ENCODE measurements around the gene ZNF280B.
"Not testable (repeated sequence)": the region's sequence is repeated elsewhere in the genome, so short reads cannot be mapped to it uniquely, and the experiment has no call there.

Gene ZNF280B

DNA sequence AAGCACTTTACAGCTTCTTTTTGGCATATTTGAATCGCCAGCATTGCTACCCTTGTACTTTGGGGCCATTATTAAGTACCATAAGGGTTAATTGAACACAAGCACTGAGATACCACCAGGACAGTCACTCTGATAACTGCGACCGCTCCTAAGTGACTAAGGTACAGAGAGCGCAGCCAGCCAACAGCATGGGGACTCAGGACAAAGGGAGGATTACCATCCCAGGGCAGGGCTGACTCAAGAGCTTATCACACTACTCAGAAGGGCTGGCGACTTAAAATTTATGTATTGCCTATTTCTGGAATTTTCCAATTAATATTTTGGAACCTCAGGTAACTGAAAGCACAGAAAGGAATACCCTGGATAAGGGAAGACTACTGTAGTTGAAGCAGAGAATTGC, 11.0 kb upstream of the ZNF280B start:
- no peak for TF ChIP-seq EZH2 (IDR thresholded peaks at IDR 0.05; ENCODE audit: borderline replicate concordance, low read length)
- TF ChIP-seq, protein P1, sequence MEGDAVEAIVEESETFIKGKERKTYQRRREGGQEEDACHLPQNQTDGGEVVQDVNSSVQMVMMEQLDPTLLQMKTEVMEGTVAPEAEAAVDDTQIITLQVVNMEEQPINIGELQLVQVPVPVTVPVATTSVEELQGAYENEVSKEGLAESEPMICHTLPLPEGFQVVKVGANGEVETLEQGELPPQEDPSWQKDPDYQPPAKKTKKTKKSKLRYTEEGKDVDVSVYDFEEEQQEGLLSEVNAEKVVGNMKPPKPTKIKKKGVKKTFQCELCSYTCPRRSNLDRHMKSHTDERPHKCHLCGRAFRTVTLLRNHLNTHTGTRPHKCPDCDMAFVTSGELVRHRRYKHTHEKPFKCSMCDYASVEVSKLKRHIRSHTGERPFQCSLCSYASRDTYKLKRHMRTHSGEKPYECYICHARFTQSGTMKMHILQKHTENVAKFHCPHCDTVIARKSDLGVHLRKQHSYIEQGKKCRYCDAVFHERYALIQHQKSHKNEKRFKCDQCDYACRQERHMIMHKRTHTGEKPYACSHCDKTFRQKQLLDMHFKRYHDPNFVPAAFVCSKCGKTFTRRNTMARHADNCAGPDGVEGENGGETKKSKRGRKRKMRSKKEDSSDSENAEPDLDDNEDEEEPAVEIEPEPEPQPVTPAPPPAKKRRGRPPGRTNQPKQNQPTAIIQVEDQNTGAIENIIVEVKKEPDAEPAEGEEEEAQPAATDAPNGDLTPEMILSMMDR (IDR thresholded peaks at IDR 0.05; ENCODE audit: low read length), result no peak
- Histone ChIP-seq H3K36me3 (ENCODE audit: insufficient read depth, low read length) (no peaks in the 10 kb centered on the region; the same call in 1 of the 2 replicates), H4K20me1 (ENCODE audit: insufficient read depth, low read length) (no peaks in the 10 kb centered on the region), H3K27ac (ENCODE audit: low read depth, low read length, poor library complexity, severe bottlenecking) (no peak overlapping the region), H3K9me3 (ENCODE audit: low read length) (no peaks in the 10 kb centered on the region), H3K79me2 (ENCODE audit: insufficient read depth, low read length) (no peaks in the 10 kb centered on the region), H2AFZ (ENCODE audit: low read length) (no peak overlapping the region), H3K4me3 (ENCODE audit: low read depth, low read length, poor library complexity, severe bottlenecking) (no peak overlapping the region), H3K4me2 (ENCODE audit: low read length) (no peak overlapping the region), H3K9me2 (ENCODE audit: low read depth, low read length) (no peaks in the 10 kb centered on the region), H3K4me1 (ENCODE audit: insufficient read depth, low read length, severe bottlenecking) (peaks cover 14% of the 10 kb centered on the region), H3K9ac (ENCODE audit: low read length) (no peak overlapping the region), H3F3A (ENCODE audit: insufficient read depth, low read length) (no peaks in the 10 kb centered on the region), H3K27me3 (ENCODE audit: insufficient read depth, low read length) (peaks cover 9% of the 10 kb centered on the region; the same call in 1 of the 2 replicates)

DNA sequence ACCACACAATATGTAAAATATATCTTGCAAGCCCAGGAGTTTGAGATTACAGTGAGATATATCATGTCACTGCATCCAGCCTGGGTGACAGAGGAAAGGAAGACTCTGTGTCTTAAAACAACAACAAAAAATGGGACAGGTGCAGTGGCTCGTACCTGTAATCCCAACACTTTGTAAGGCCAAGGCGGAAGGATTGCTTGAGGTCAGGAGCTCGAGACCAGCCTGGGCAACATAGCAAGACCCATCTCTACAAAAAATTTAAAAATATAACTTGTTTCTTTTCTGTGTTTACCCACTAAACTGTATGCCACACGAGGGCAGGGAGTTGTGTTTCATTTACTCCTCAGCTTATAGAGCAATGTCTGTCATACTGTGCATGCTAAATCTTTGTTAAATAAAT, 8.4 kb upstream of the ZNF280B start:
- Histone ChIP-seq H2AFZ (ENCODE audit: low read length) (no peak overlapping the region), H3K79me2 (ENCODE audit: insufficient read depth, low read length) (no peaks in the 10 kb centered on the region), H3K9me3 (ENCODE audit: low read length) (no peaks in the 10 kb centered on the region), H3F3A (ENCODE audit: insufficient read depth, low read length) (no peaks in the 10 kb centered on the region), H3K27me3 (ENCODE audit: insufficient read depth, low read length) (no peaks in the 10 kb centered on the region), H4K20me1 (ENCODE audit: insufficient read depth, low read length) (no peaks in the 10 kb centered on the region), H3K9me2 (ENCODE audit: low read depth, low read length) (no peaks in the 10 kb centered on the region), H3K9ac (ENCODE audit: low read length) (no peak overlapping the region), H3K36me3 (ENCODE audit: insufficient read depth, low read length) (no peaks in the 10 kb centered on the region), H3K4me3 (ENCODE audit: low read depth, low read length, poor library complexity, severe bottlenecking) (no peak overlapping the region), H3K27ac (ENCODE audit: low read depth, low read length, poor library complexity, severe bottlenecking) (no peak overlapping the region), H3K4me2 (ENCODE audit: low read length) (no peak overlapping the region), H3K4me1 (ENCODE audit: insufficient read depth, low read length, severe bottlenecking) (peaks cover 14% of the 10 kb centered on the region)
- no peak for TF ChIP-seq EZH2 (IDR thresholded peaks at IDR 0.05; ENCODE audit: borderline replicate concordance, low read length)
- TF ChIP-seq, protein P1 (IDR thresholded peaks at IDR 0.05; ENCODE audit: low read length), result no peak

DNA sequence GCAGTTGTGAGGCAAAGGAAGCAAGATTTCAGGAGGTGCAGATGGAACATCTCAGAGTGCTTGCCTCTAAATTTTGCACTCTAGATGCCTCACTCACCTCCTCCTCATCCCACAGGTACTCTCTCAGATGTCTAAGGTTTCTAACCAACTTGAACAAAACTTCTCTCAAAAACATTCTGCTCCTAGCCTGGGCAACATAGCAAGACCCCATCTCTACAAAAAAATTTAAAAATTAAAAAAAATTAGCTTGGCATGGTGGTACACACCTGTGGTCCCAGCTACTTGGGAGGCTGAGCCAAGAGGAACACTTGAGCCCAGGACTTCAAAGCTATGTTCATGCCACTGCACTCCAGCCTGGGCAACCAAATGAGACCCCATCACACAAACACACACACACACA, 7.3 kb upstream of the ZNF280B start:
- Histone ChIP-seq H3K4me3 (ENCODE audit: low read depth, low read length, poor library complexity, severe bottlenecking) (no peak overlapping the region), H3K79me2 (ENCODE audit: insufficient read depth, low read length) (no peaks in the 10 kb centered on the region), H3K9me2 (ENCODE audit: low read depth, low read length) (no peaks in the 10 kb centered on the region), H3K27ac (ENCODE audit: low read depth, low read length, poor library complexity, severe bottlenecking) (no peak overlapping the region), H2AFZ (ENCODE audit: low read length) (no peak overlapping the region), H3K9me3 (ENCODE audit: low read length) (no peaks in the 10 kb centered on the region), H3K36me3 (ENCODE audit: insufficient read depth, low read length) (no peaks in the 10 kb centered on the region), H3K9ac (ENCODE audit: low read length) (no peak overlapping the region), H3F3A (ENCODE audit: insufficient read depth, low read length) (no peaks in the 10 kb centered on the region), H3K4me1 (ENCODE audit: insufficient read depth, low read length, severe bottlenecking) (peaks cover 5% of the 10 kb centered on the region), H3K27me3 (ENCODE audit: insufficient read depth, low read length) (no peaks in the 10 kb centered on the region), H4K20me1 (ENCODE audit: insufficient read depth, low read length) (no peaks in the 10 kb centered on the region), H3K4me2 (ENCODE audit: low read length) (no peak overlapping the region)
- TF ChIP-seq EZH2 (IDR thresholded peaks at IDR 0.05; ENCODE audit: borderline replicate concordance, low read length), result no peak
- TF ChIP-seq, protein P1 (IDR thresholded peaks at IDR 0.05; ENCODE audit: low read length), result no peak

DNA sequence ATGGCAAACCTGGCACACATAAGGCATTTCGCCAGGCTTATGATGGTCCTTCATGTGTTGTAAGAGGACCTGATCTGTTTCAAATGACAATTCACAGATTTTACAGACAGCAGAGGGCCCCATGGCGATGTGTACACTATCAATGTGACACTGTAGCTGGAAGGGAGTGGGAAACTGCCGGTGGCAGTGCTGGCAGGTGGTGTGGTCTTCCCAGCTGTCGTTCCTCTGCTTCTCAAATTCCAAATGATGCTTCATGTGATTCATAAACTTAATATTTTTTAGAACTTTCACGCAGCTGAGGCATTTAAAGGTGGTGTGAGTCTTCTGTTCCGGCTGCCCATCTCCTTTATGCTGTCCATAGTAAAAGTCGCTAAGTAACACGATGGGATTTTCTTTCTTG, 5.9 kb upstream of the ZNF280B start:
- not testable (repeated sequence) for H3K4me1 ChIP-seq (ENCODE audit: insufficient read depth, low read length, severe bottlenecking); H2AFZ ChIP-seq (ENCODE audit: low read length); H4K20me1 ChIP-seq (ENCODE audit: insufficient read depth, low read length); H3K4me3 ChIP-seq (ENCODE audit: low read depth, low read length, poor library complexity, severe bottlenecking); H3K9me3 ChIP-seq (ENCODE audit: low read length); H3K9ac ChIP-seq (ENCODE audit: low read length); H3K4me2 ChIP-seq (ENCODE audit: low read length); H3K27me3 ChIP-seq (ENCODE audit: insufficient read depth, low read length); H3K79me2 ChIP-seq (ENCODE audit: insufficient read depth, low read length); H3F3A ChIP-seq (ENCODE audit: insufficient read depth, low read length); H3K9me2 ChIP-seq (ENCODE audit: low read depth, low read length); H3K27ac ChIP-seq (ENCODE audit: low read depth, low read length, poor library complexity, severe bottlenecking); H3K36me3 ChIP-seq (ENCODE audit: insufficient read depth, low read length)

Measured in OCI-LY1 (cell line).